PFSK-1 (cell line): ENCODE results near the gene GPRIN1.

ENCODE experiments used
- FOXP2 ChIP-seq: optimal IDR thresholded peaks from 2 replicates; pipeline ENCODE3; 2011; ENCODE audit warnings: borderline replicate concordance, control low read depth, inconsistent platforms; ENCODE audit not compliant: insufficient read depth; ENCODE audit errors: extremely low read length, extremely low read depth
- POLR2AphosphoS5 ChIP-seq: IDR thresholded peaks from 2 replicates; pipeline ENCODE4 v1.6.1; 2012; ENCODE audit warnings: low read depth, mild to moderate bottlenecking, control low read depth, low read length, moderate library complexity
- SIN3A ChIP-seq: IDR thresholded peaks from 2 replicates; pipeline ENCODE4 v1.6.1; 2012; ENCODE audit warnings: mild to moderate bottlenecking, low read length, moderate library complexity, borderline replicate concordance; ENCODE audit not compliant: insufficient read depth
- TAF1 ChIP-seq: IDR thresholded peaks from 2 replicates; pipeline ENCODE4 v1.6.1; 2012; ENCODE audit warnings: low read length, control low read depth, borderline replicate concordance; ENCODE audit not compliant: insufficient read depth
- TF ChIP-seq, protein P1 (sequence below), 2 experiments: IDR thresholded peaks; 2 replicates each; pipeline versions ENCODE4 v1.6.1 to v1.8.0; 2011 to 2012; ENCODE audit warnings: low read depth in 2 of 2, low read length in 2 of 2, control low read depth in 1 of 2, inconsistent platforms in 1 of 2, mild to moderate bottlenecking in 1 of 2, moderate library complexity in 1 of 2; ENCODE audit not compliant: insufficient read depth in 1 of 2

Gene GPRIN1

DNA sequence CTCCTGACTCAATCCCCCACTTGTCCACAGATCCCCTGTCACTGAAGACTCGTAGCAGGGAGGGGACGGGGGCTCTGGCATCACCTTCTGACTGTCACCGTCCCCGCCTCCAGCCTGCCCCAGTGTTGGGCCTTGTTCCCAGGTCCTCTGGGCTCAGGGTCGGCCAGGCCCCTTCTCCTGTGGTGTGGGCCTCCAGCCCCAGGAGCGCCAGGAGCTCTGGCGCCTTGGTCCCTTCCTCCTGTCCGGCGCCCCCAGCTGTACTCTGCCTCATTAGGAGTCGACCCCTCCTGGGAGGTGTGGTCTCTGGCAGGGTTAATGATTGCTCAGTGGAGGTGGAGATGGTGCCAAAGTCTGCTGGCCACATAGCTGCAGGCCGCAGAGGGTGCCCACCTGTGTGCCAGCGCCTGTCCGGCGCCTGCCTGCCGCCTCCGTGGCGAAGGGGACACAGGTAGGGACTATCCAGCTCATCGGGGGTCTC lies 61.0 kb downstream of the GPRIN1 start, which contains the start of gene CDHR2:
TSS of gene CDHR2 (plus strand) at position 376 of the 478 bp plus-strand sequence. CDS start 16,011 bp downstream, outside the sequence.
- no peak for TF ChIP-seq SIN3A
- no peak for TF ChIP-seq FOXP2
- no peak for TF ChIP-seq TAF1
- TF ChIP-seq, protein P1, sequence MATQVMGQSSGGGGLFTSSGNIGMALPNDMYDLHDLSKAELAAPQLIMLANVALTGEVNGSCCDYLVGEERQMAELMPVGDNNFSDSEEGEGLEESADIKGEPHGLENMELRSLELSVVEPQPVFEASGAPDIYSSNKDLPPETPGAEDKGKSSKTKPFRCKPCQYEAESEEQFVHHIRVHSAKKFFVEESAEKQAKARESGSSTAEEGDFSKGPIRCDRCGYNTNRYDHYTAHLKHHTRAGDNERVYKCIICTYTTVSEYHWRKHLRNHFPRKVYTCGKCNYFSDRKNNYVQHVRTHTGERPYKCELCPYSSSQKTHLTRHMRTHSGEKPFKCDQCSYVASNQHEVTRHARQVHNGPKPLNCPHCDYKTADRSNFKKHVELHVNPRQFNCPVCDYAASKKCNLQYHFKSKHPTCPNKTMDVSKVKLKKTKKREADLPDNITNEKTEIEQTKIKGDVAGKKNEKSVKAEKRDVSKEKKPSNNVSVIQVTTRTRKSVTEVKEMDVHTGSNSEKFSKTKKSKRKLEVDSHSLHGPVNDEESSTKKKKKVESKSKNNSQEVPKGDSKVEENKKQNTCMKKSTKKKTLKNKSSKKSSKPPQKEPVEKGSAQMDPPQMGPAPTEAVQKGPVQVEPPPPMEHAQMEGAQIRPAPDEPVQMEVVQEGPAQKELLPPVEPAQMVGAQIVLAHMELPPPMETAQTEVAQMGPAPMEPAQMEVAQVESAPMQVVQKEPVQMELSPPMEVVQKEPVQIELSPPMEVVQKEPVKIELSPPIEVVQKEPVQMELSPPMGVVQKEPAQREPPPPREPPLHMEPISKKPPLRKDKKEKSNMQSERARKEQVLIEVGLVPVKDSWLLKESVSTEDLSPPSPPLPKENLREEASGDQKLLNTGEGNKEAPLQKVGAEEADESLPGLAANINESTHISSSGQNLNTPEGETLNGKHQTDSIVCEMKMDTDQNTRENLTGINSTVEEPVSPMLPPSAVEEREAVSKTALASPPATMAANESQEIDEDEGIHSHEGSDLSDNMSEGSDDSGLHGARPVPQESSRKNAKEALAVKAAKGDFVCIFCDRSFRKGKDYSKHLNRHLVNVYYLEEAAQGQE (IDR thresholded peaks at IDR 0.05; ENCODE audit: insufficient read depth in 1 of 2, low read depth in 2 of 2, low read length in 2 of 2): no peak
- no peak for TF ChIP-seq POLR2AphosphoS5

DNA sequence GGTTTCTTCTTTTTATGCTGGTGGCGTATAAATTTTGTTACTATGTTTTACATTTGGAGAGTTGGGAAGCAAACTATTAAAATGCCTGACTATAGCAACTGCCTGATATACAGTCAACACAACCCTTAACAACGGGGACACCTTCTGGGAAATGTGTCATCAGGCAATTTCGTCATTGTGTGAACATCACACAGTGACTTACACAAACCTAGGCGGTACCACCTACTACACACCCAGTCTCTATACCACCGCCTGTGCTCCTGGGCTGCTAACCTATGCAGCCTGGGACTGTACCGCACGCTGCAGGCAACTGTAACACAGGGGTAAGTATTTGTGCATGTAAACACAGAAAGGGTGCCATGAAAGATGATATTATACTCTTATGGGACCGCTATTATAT lies 62.2 kb downstream of the GPRIN1 start:
- no peak for TF ChIP-seq TAF1
- TF ChIP-seq POLR2AphosphoS5: no peak
- TF ChIP-seq, protein P1 (IDR thresholded peaks at IDR 0.05; ENCODE audit: insufficient read depth in 1 of 2, low read depth in 2 of 2, low read length in 2 of 2): no peak
- no peak for TF ChIP-seq FOXP2
- no peak for TF ChIP-seq SIN3A
